ENCODE measurements around the gene DST.

DST gene

DNA sequence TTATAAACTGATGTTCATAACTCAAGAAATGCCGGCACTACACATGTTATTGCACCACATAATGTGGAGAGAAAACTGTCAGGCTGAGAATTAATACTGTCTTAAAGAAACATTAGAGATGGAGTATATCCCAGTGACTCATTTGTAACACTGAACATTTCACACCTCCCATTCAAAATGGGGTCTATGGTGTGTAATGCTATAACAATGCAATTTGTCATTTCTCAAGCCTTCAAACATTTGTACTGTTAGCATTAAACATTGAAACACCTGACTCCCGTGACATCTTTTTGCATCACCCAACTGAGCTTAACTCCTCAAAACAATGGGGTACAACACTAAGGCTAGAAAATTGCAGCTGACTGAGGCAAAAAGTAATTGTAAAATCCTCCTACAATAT is 151.7 kb downstream of the DST start:
- Histone ChIP-seq H3K4me3 (ENCODE audit: control insufficient read depth in 1 of 7, extremely low read depth in 1 of 7, insufficient read depth in 4 of 7, low read depth in 2 of 7, low read length in 6 of 7) (no peak overlapping the region), H3K27ac (ENCODE audit: insufficient read depth in 1 of 2, low read depth in 1 of 2, low read length in 2 of 2, poor library complexity in 1 of 2, severe bottlenecking in 2 of 2) (no peak overlapping the region), H3K9me3 (ENCODE audit: control extremely low read depth in 1 of 5, control insufficient read depth in 4 of 5, insufficient read depth in 2 of 5, low read depth in 1 of 5, low read length in 4 of 5) (no peaks in the 10 kb centered on the region), H3K27me3 (replicated peaks in 2 of 5; ENCODE audit: control insufficient read depth in 4 of 5, insufficient read depth in 5 of 5, low read length in 4 of 5) (no peaks in the 10 kb centered on the region), H3K36me3 (ENCODE audit: control insufficient read depth in 4 of 4, insufficient read depth in 4 of 4, low read length in 3 of 4) (peaks cover 11 to 33% (median 13%) of the 10 kb centered on the region in 4 experiments), H3K4me1 (ENCODE audit: control extremely low read depth in 1 of 4, control insufficient read depth in 4 of 4, insufficient read depth in 4 of 4, low read length in 3 of 4) (no peaks in the 10 kb centered on the region)
- ChIA-PET POLR2A (no interaction called here), CTCF (interaction anchor here (1.5 to 1.7 kb wide), 2 partner anchors 58 to 75 kb away, joined by 3 read pairs; no protein-coding TSS in a partner anchor)
- no peak for DNase-seq
- no CpG with 5 or more reads among the region's 2 CpGs for WGBS (ENCODE audit: insufficient coverage)

DNA sequence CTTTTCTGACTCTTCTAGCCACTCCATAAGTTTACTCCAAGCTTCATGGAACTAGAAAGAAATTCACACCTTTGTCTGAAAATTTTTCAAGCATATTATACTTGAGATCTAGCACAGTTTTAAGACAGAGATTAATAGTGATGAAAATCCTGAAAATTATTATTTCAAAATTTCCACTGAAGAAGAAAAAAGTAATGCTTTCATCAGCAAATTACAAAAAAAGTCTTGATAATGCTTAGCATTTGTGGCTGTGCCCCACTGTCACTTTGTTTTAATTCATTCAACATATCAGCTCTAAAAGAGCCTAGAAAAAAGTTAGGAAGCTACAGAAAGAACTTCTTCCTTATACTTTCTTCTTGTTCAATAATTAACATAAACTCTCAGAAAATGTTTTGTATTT is 153.1 kb downstream of the DST start:
- no peaks in the 10 kb centered on the region for H3K9me3 ChIP-seq (ENCODE audit: control extremely low read depth in 1 of 5, control insufficient read depth in 4 of 5, insufficient read depth in 2 of 5, low read depth in 1 of 5, low read length in 4 of 5)
- DNase-seq = no peak
- no peaks in the 10 kb centered on the region for H3K4me1 ChIP-seq (ENCODE audit: control extremely low read depth in 1 of 4, control insufficient read depth in 4 of 4, insufficient read depth in 4 of 4, low read length in 3 of 4)
- H3K4me3 ChIP-seq (ENCODE audit: control insufficient read depth in 1 of 7, extremely low read depth in 1 of 7, insufficient read depth in 4 of 7, low read depth in 2 of 7, low read length in 6 of 7) = no peak overlapping the region
- H3K36me3 ChIP-seq (ENCODE audit: control insufficient read depth in 4 of 4, insufficient read depth in 4 of 4, low read length in 3 of 4) = peaks cover 11 to 33% (median 13%) of the 10 kb centered on the region in 4 experiments
- no peak overlapping the region for H3K27ac ChIP-seq (ENCODE audit: insufficient read depth in 1 of 2, low read depth in 1 of 2, low read length in 2 of 2, poor library complexity in 1 of 2, severe bottlenecking in 2 of 2)
- ChIA-PET CTCF (interaction anchor here (1.5 kb wide), 1 partner anchor 8 kb away, joined by 3 read pairs; no protein-coding TSS in a partner anchor), POLR2A (no interaction called here)
- no peaks in the 10 kb centered on the region for H3K27me3 ChIP-seq (replicated peaks in 2 of 5; ENCODE audit: control insufficient read depth in 4 of 5, insufficient read depth in 5 of 5, low read length in 4 of 5)

DNA sequence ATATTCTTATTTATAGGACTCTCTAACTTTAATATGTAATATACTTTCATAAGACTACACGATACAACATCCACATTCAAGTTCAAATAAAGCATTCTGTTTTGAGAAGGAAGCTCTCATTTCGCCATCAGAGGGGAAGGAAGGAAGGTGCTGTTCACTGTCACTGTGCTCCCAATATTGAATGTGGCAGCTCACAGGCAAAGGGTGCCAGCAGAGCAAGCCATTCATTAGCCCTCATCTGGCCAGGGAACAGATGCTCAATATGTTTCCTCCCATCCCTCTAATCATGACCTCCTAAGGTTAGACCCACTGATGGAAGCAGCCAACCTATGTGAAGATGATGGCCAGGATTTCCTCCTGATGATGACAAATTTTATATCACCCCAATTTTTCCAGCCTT is 154.4 kb downstream of the DST start:
- Histone ChIP-seq H3K27me3 (replicated peaks in 2 of 5; ENCODE audit: control insufficient read depth in 4 of 5, insufficient read depth in 5 of 5, low read length in 4 of 5) (no peaks in the 10 kb centered on the region), H3K9me3 (ENCODE audit: control extremely low read depth in 1 of 5, control insufficient read depth in 4 of 5, insufficient read depth in 2 of 5, low read depth in 1 of 5, low read length in 4 of 5) (no peaks in the 10 kb centered on the region), H3K4me1 (ENCODE audit: control extremely low read depth in 1 of 4, control insufficient read depth in 4 of 4, insufficient read depth in 4 of 4, low read length in 3 of 4) (no peaks in the 10 kb centered on the region), H3K27ac (ENCODE audit: insufficient read depth in 1 of 2, low read depth in 1 of 2, low read length in 2 of 2, poor library complexity in 1 of 2, severe bottlenecking in 2 of 2) (no peak overlapping the region), H3K36me3 (ENCODE audit: control insufficient read depth in 4 of 4, insufficient read depth in 4 of 4, low read length in 3 of 4) (peaks cover 5 to 33% (median 14%) of the 10 kb centered on the region in 4 experiments), H3K4me3 (ENCODE audit: control insufficient read depth in 1 of 7, extremely low read depth in 1 of 7, insufficient read depth in 4 of 7, low read depth in 2 of 7, low read length in 6 of 7) (no peak overlapping the region)
- ChIA-PET POLR2A (interaction anchor here (1.0 kb wide), 1 partner anchor 12 kb away, joined by 3 read pairs; no protein-coding TSS in a partner anchor), CTCF (interaction anchor here (1.5 kb wide), 1 partner anchor 9 kb away, joined by 3 read pairs; no protein-coding TSS in a partner anchor)
- no CpG with 5 or more reads among the region's 2 CpGs for WGBS (ENCODE audit: insufficient coverage)
- no peak for DNase-seq

DNA sequence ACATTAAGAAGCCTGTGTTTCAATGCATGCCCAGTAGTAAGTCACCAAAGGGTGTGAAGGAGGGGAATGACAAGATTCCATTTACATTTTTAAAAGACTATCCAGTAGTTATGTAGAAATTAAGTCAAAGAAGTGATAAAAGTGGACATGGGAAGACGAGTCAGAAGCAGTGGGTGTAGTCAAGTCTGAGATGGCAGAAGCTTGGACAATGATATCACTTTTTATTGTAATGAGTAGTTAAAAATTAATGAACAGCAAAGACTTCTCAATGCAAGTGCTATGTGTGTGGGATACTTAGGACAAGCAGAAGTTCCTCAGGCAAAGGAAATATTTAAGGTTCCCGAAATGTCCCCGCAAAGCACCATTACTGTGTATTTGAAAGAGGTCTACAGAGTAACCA is 156.0 kb downstream of the DST start:
- POLR2A ChIA-PET = no interaction called here
- Histone ChIP-seq H3K27ac (ENCODE audit: insufficient read depth in 1 of 2, low read depth in 1 of 2, low read length in 2 of 2, poor library complexity in 1 of 2, severe bottlenecking in 2 of 2) (no peak overlapping the region), H3K36me3 (ENCODE audit: control insufficient read depth in 4 of 4, insufficient read depth in 4 of 4, low read length in 3 of 4) (peaks cover 2 to 32% (median 11%) of the 10 kb centered on the region in 4 experiments), H3K27me3 (replicated peaks in 2 of 5; ENCODE audit: control insufficient read depth in 4 of 5, insufficient read depth in 5 of 5, low read length in 4 of 5) (no peaks in the 10 kb centered on the region), H3K9me3 (ENCODE audit: control extremely low read depth in 1 of 5, control insufficient read depth in 4 of 5, insufficient read depth in 2 of 5, low read depth in 1 of 5, low read length in 4 of 5) (no peaks in the 10 kb centered on the region), H3K4me3 (ENCODE audit: control insufficient read depth in 1 of 7, extremely low read depth in 1 of 7, insufficient read depth in 4 of 7, low read depth in 2 of 7, low read length in 6 of 7) (no peak overlapping the region), H3K4me1 (ENCODE audit: control extremely low read depth in 1 of 4, control insufficient read depth in 4 of 4, insufficient read depth in 4 of 4, low read length in 3 of 4) (no peaks in the 10 kb centered on the region)
- 100% methylated on average over 1 of the region's 3 CpGs for WGBS (ENCODE audit: insufficient coverage)
- CTCF ChIA-PET = no interaction called here
- no peak for DNase-seq

DNA sequence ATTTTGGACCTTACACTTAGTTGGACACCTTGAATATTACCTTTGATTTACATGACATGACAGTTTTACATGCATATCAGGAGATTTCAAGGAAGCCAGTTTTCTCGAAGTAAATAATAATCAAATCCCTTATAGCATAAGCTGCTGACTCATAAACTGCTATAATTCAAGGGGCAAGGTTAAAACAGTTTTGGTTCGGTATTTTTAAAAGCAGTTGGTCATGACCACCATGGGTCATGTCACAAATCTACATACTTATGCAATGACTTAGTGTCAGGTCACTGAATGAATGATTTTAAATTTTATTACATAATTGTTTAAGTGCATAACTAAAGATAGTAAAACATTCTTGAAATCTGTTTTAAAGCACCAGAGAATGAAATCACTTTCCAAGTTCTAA is 158.0 kb downstream of the DST start:
- POLR2A ChIA-PET = no interaction called here
- no peak for DNase-seq
- H3K36me3 ChIP-seq (ENCODE audit: control insufficient read depth in 4 of 4, insufficient read depth in 4 of 4, low read length in 3 of 4) = peaks cover 2 to 37% (median 11%) of the 10 kb centered on the region in 4 experiments

DNA sequence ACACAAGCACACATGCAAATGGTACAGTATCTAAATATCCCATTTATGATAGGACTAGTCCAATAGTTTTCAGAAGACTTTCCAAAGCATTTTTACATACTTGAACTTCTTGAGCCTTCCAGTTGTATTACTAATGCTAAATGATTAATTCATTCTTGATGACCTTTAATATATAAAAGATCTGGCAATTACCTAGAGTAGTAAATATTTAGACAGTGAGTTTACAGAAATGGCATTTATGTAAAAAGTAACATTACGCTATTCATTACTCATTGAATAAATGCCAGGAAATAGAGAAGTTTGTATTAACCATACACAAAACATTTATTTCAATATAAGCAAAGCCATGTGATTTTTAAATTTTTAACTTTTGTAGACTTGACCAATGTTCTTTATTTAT is 158.8 kb downstream of the DST start:
- WGBS (ENCODE audit: insufficient coverage) = no CpG with 5 or more reads among the region's 1 CpG
- Histone ChIP-seq H3K27ac (ENCODE audit: insufficient read depth in 1 of 2, low read depth in 1 of 2, low read length in 2 of 2, poor library complexity in 1 of 2, severe bottlenecking in 2 of 2) (no peak overlapping the region), H3K4me3 (ENCODE audit: control insufficient read depth in 1 of 7, extremely low read depth in 1 of 7, insufficient read depth in 4 of 7, low read depth in 2 of 7, low read length in 6 of 7) (no peak overlapping the region), H3K27me3 (replicated peaks in 2 of 5; ENCODE audit: control insufficient read depth in 4 of 5, insufficient read depth in 5 of 5, low read length in 4 of 5) (no peaks in the 10 kb centered on the region), H3K4me1 (ENCODE audit: control extremely low read depth in 1 of 4, control insufficient read depth in 4 of 4, insufficient read depth in 4 of 4, low read length in 3 of 4) (no peaks in the 10 kb centered on the region), H3K36me3 (ENCODE audit: control insufficient read depth in 4 of 4, insufficient read depth in 4 of 4, low read length in 3 of 4) (peaks cover 4 to 40% (median 10%) of the 10 kb centered on the region in 4 experiments), H3K9me3 (ENCODE audit: control extremely low read depth in 1 of 5, control insufficient read depth in 4 of 5, insufficient read depth in 2 of 5, low read depth in 1 of 5, low read length in 4 of 5) (peaks cover 0 to 3% (median 0%) of the 10 kb centered on the region in 5 experiments)
- no peak for DNase-seq
- POLR2A ChIA-PET = no interaction called here
- CTCF ChIA-PET = no interaction called here

More for the DNA sequence above, 158.0 kb downstream of the DST start:
- no peaks in the 10 kb centered on the region for H3K4me1 ChIP-seq (ENCODE audit: control extremely low read depth in 1 of 4, control insufficient read depth in 4 of 4, insufficient read depth in 4 of 4, low read length in 3 of 4)
- H3K9me3 ChIP-seq (ENCODE audit: control extremely low read depth in 1 of 5, control insufficient read depth in 4 of 5, insufficient read depth in 2 of 5, low read depth in 1 of 5, low read length in 4 of 5) = peaks cover 0 to under 1% (median 0%) of the 10 kb centered on the region in 5 experiments
- no peak overlapping the region for H3K4me3 ChIP-seq (ENCODE audit: control insufficient read depth in 1 of 7, extremely low read depth in 1 of 7, insufficient read depth in 4 of 7, low read depth in 2 of 7, low read length in 6 of 7)
- H3K27ac ChIP-seq (ENCODE audit: insufficient read depth in 1 of 2, low read depth in 1 of 2, low read length in 2 of 2, poor library complexity in 1 of 2, severe bottlenecking in 2 of 2) = no peak overlapping the region
- CTCF ChIA-PET = no interaction called here
- no CpG with 5 or more reads among the region's 2 CpGs for WGBS (ENCODE audit: insufficient coverage)
- no peaks in the 10 kb centered on the region for H3K27me3 ChIP-seq (replicated peaks in 2 of 5; ENCODE audit: control insufficient read depth in 4 of 5, insufficient read depth in 5 of 5, low read length in 4 of 5)

DNA sequence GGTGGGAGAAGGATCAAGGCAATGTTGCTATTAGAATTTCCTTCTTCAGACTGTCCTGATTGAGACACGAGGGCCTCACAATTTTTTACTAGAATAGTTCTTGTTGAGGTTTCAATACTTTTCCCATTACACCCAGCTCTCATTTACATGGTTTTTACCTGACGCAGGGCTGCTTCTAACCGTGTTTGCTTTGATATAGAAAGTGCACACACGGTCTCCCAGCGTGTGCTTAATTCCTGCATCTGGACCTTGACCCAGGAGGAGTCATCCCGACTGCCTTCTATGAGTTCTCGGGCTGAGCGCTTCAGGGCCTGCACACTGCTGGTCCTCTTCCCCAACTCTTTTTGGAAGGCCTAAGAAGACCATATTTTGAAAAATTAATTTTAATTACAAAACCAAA is 160.2 kb downstream of the DST start:
- Histone ChIP-seq H3K27me3 (replicated peaks in 2 of 5; ENCODE audit: control insufficient read depth in 4 of 5, insufficient read depth in 5 of 5, low read length in 4 of 5) (no peaks in the 10 kb centered on the region), H3K4me3 (ENCODE audit: control insufficient read depth in 1 of 7, extremely low read depth in 1 of 7, insufficient read depth in 4 of 7, low read depth in 2 of 7, low read length in 6 of 7) (no peak overlapping the region), H3K36me3 (ENCODE audit: control insufficient read depth in 4 of 4, insufficient read depth in 4 of 4, low read length in 3 of 4) (peaks cover 7 to 40% (median 9%) of the 10 kb centered on the region in 4 experiments), H3K4me1 (ENCODE audit: control extremely low read depth in 1 of 4, control insufficient read depth in 4 of 4, insufficient read depth in 4 of 4, low read length in 3 of 4) (no peaks in the 10 kb centered on the region), H3K9me3 (ENCODE audit: control extremely low read depth in 1 of 5, control insufficient read depth in 4 of 5, insufficient read depth in 2 of 5, low read depth in 1 of 5, low read length in 4 of 5) (peaks cover 0 to 3% (median 0%) of the 10 kb centered on the region in 5 experiments), H3K27ac (ENCODE audit: insufficient read depth in 1 of 2, low read depth in 1 of 2, low read length in 2 of 2, poor library complexity in 1 of 2, severe bottlenecking in 2 of 2) (no peak overlapping the region)
- POLR2A ChIA-PET = no interaction called here
- CTCF ChIA-PET = no interaction called here
- 100% methylated on average over 5 of the region's 8 CpGs for WGBS (ENCODE audit: insufficient coverage)
- no peak for DNase-seq

Measured in common myeloid progenitor, CD34-positive (primary cell).